GM10248 (cell line): ENCODE results near the gene SPA17.

Experiments used
- CTCF ChIA-PET: fragments of 300-600 bp; sonication (Branson Sonifier 250); formaldehyde crosslinking; extraction: SDS; loops from one replicate; lab custom pipeline; 2021; ENCODE audit warnings: antibody characterized with exemption; lab: Yijun Ruan, JAX
- POLR2A ChIA-PET: fragments of 350-650 bp; sonication (Branson Sonifier 250); formaldehyde crosslinking; extraction: SDS; loops from one replicate; lab custom pipeline; 2020; ENCODE audit warnings: antibody characterized with exemption; lab: Yijun Ruan, JAX
- DNase-seq: peaks from one replicate; pipeline ENCODE4 v3.0.0; 2012; ENCODE audit errors: extremely low spot score
- CTCF ChIP-seq: IDR thresholded peaks from 2 replicates; pipeline ENCODE4 v1.5.1; 2012; ENCODE audit warnings: mild to moderate bottlenecking, low read depth; ENCODE audit errors: extremely low read depth, missing control alignments, control extremely low read depth

SPA17 gene

GRCh38 chr11:124673333-124674167, at the start of gene SPA17, which contains the start of gene SIAE:
Gene SPA17 (plus strand): TSS chr11:124673904. CDS start chr11:124675265, 1,361 bp downstream.
Gene SIAE (minus strand): TSS chr11:124673739. CDS start chr11:124673708, 31 bp downstream.
- ChIA-PET POLR2A (interaction anchor here (0.7 kb wide), 1 partner anchor 599 kb away, joined by 3 read pairs; no protein-coding TSS in a partner anchor), CTCF (interaction anchor here (0.8 to 5.5 kb wide), 6 partner anchors 10 to 165 kb away, joined by 3 to 86 read pairs (median 3); partner anchors contain the start of gene ESAM)
- DNase-seq = peak; percentile 96

GRCh38 chr11:124625504-124626168, 48.1 kb upstream of the SPA17 start:
- DNase-seq = no peak
- ChIA-PET POLR2A (no interaction called here), CTCF (interaction anchor here (1.2 to 6.9 kb wide), 7 partner anchors 13 to 251 kb away, joined by 3 to 30 read pairs (median 4); no protein-coding TSS in a partner anchor)
- no peak for TF ChIP-seq CTCF

More at GRCh38 chr11:124673333-124674167, at the start of gene SPA17, which contains the start of gene SIAE:
- no peak for TF ChIP-seq CTCF

- POLR2A ChIA-PET = interaction anchor here (0.6 kb wide), 1 partner anchor 111 kb away, joined by 3 read pairs; no protein-coding TSS in a partner anchor
Measured at GRCh38 chr11:124627546-124627945, 46.2 kb upstream of the SPA17 start.

GRCh38 chr11:124629961-124630360, 43.7 kb upstream of the SPA17 start:
- POLR2A ChIA-PET = no interaction called here
- TF ChIP-seq CTCF = no peak
- CTCF ChIA-PET = interaction anchor here (1.1 to 6.8 kb wide), 6 partner anchors 9 to 164 kb away, joined by 3 to 52 read pairs (median 4); no protein-coding TSS in a partner anchor
- no peak for DNase-seq

More at GRCh38 chr11:124627546-124627945, 46.2 kb upstream of the SPA17 start:
- no peak for DNase-seq
- CTCF ChIA-PET = no interaction called here
- no peak for TF ChIP-seq CTCF

GRCh38 chr11:124633355-124633754, 40.3 kb upstream of the SPA17 start:
- ChIA-PET POLR2A (no interaction called here), CTCF (interaction anchor here (1.2 to 6.8 kb wide), 3 partner anchors 9 to 800 kb away, joined by 3 to 52 read pairs (median 5); no protein-coding TSS in a partner anchor)
- peak; percentile 12 for TF ChIP-seq CTCF
- DNase-seq = no peak

GRCh38 chr11:124635932-124636331, 37.8 kb upstream of the SPA17 start:
- DNase-seq = no peak
- POLR2A ChIA-PET = no interaction called here
- CTCF ChIA-PET = interaction anchor here (6.8 kb wide), 1 partner anchor 8 kb away, joined by 52 read pairs; no protein-coding TSS in a partner anchor
- no peak for TF ChIP-seq CTCF
